ENCODE results near the gene MYH10.

The MYH10 gene

DNA sequence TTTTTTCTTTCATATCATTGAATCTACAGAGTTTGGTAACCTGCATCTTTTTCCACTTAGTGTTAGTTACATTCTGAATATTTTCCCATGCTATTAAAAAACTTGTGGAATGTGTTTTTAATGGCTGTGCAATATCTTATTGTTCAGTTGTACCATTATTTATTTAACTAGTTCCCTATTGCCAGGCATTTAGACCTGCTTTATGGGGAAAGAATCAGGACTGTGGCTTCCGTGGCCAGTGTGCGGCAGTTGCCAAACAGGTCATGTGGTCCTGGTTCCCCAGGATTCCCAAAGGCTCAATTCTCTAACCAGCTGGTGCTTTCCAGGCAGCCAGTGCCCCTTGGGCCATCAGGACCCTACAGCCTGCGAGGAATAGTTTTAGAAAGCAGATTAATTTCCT lies 164.1 kb downstream of the MYH10 start:
- no peaks in the 10 kb centered on the region for H3K27me3 ChIP-seq (ENCODE audit: insufficient read depth, low read length)
- H3K4me1 ChIP-seq (ENCODE audit: insufficient read depth, low read length): no peaks in the 10 kb centered on the region; the same call in 1 of the 2 replicates
- H3K4me3 ChIP-seq (ENCODE audit: low read length): no peak overlapping the region
- no peak overlapping the region for H3K9ac ChIP-seq (ENCODE audit: low read depth, low read length)
- H3K9me3 ChIP-seq (ENCODE audit: insufficient read depth, low read depth, low read length): no peaks in the 10 kb centered on the region
- no peak overlapping the region for H3K27ac ChIP-seq (ENCODE audit: low read length)
- peaks cover 51% of the 10 kb centered on the region for H3K36me3 ChIP-seq (ENCODE audit: insufficient read depth, low read depth, low read length)

DNA sequence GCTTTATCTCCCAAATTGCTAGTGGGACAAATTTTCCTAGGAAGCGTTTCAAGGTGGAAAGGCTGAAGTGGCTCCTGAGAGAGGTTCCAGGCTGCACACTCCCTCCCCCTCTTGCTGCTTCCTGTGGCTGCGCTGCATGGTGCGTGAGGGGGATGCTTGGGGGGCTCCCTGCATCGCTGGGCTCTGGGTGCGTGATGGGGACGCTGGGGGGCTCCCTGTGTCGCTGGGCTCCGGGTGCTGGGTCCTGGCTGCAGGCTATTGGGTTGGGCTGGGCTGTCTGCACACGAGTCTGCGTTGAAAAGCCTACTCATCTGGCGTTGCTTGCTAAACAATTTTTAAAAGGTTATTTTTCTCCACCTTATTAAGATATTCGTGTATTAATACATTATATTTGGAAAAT lies 164.8 kb downstream of the MYH10 start:
- H3K9me3 ChIP-seq (ENCODE audit: insufficient read depth, low read depth, low read length): no peaks in the 10 kb centered on the region
- no peak overlapping the region for H3K27ac ChIP-seq (ENCODE audit: low read length)
- no peaks in the 10 kb centered on the region for H3K27me3 ChIP-seq (ENCODE audit: insufficient read depth, low read length)
- no peaks in the 10 kb centered on the region; the same call in 1 of the 2 replicates for H3K4me1 ChIP-seq (ENCODE audit: insufficient read depth, low read length)
- no peak overlapping the region for H3K4me3 ChIP-seq (ENCODE audit: low read length)
- peaks cover 56% of the 10 kb centered on the region for H3K36me3 ChIP-seq (ENCODE audit: insufficient read depth, low read depth, low read length)
- H3K9ac ChIP-seq (ENCODE audit: low read depth, low read length): no peak overlapping the region

DNA sequence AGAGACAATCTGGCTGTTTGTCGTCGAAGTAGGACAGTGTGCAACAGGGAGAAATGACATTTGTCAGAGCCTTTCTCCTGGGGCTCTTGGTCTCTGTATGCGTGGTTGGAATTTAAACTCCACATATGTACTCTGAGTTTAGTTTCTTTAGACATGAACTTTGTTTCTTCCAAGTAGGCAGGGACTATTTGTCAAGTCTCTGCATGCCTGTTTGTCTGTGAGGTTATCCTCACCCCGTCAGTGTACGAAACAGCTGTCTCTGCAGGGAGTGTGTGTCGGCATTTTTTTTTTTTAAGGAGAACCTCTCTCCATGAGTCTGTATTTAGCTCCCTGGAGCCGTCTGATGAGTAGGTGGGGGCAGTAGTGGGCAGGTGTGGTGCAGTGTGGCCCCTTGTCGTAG lies 165.2 kb downstream of the MYH10 start:
- Histone ChIP-seq H3K27ac (ENCODE audit: low read length) (no peak overlapping the region), H3K36me3 (ENCODE audit: insufficient read depth, low read depth, low read length) (peaks cover 60% of the 10 kb centered on the region), H3K4me1 (ENCODE audit: insufficient read depth, low read length) (no peaks in the 10 kb centered on the region; the same call in 1 of the 2 replicates), H3K27me3 (ENCODE audit: insufficient read depth, low read length) (no peaks in the 10 kb centered on the region), H3K9me3 (ENCODE audit: insufficient read depth, low read depth, low read length) (no peaks in the 10 kb centered on the region), H3K4me3 (ENCODE audit: low read length) (no peak overlapping the region), H3K9ac (ENCODE audit: low read depth, low read length) (no peak overlapping the region)

DNA sequence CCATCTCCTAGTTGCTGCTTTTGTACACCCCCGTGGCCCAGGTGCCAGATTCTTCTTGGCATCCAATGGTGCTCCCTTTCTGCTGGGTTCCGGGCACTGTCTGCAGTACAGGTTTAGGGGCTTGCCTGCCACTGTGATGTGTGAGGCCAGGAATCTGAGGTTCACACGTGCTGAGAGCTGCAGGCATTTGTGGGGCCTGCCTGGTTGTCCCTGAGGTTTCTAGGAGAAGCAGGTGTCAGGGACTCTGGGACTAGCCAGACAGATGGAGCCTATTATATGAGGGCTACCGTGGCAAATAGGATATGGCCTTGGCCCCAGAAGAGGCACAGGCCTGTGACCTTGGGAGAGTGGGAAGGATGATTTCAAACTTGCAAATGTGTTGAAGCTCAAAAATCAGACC lies 165.6 kb downstream of the MYH10 start:
- H3K4me3 ChIP-seq (ENCODE audit: low read length): no peak overlapping the region
- no peaks in the 10 kb centered on the region for H3K9me3 ChIP-seq (ENCODE audit: insufficient read depth, low read depth, low read length)
- no peak overlapping the region for H3K27ac ChIP-seq (ENCODE audit: low read length)
- H3K27me3 ChIP-seq (ENCODE audit: insufficient read depth, low read length): no peaks in the 10 kb centered on the region
- H3K9ac ChIP-seq (ENCODE audit: low read depth, low read length): no peak overlapping the region
- H3K4me1 ChIP-seq (ENCODE audit: insufficient read depth, low read length): no peaks in the 10 kb centered on the region; the same call in 1 of the 2 replicates
- H3K36me3 ChIP-seq (ENCODE audit: insufficient read depth, low read depth, low read length): peaks cover 64% of the 10 kb centered on the region

DNA sequence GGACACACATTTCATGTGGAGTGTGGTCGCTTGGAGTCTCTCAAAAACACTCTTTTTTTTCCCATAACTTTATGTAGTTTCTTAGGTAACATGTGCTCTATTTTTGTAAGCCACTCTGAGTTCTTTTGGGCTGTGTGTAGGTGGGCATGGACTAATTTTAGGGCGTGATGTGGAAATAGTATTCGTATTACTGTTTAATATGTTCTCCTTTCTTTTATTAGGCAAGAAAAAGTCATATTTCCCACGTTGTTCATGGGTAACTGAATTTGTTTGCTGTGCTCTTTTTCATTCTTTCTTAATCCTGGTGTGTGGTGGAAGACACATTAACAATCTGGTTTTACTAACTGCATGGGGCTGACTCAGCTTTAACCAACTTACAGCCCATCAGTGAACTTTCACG lies 167.4 kb downstream of the MYH10 start:
- no peak overlapping the region for H3K9ac ChIP-seq (ENCODE audit: low read depth, low read length)
- H3K27me3 ChIP-seq (ENCODE audit: insufficient read depth, low read length): no peaks in the 10 kb centered on the region
- no peak overlapping the region for H3K4me3 ChIP-seq (ENCODE audit: low read length)
- no peaks in the 10 kb centered on the region for H3K9me3 ChIP-seq (ENCODE audit: insufficient read depth, low read depth, low read length)
- no peaks in the 10 kb centered on the region; the same call in 1 of the 2 replicates for H3K4me1 ChIP-seq (ENCODE audit: insufficient read depth, low read length)
- no peak overlapping the region for H3K27ac ChIP-seq (ENCODE audit: low read length)
- peaks cover 78% of the 10 kb centered on the region for H3K36me3 ChIP-seq (ENCODE audit: insufficient read depth, low read depth, low read length)

DNA sequence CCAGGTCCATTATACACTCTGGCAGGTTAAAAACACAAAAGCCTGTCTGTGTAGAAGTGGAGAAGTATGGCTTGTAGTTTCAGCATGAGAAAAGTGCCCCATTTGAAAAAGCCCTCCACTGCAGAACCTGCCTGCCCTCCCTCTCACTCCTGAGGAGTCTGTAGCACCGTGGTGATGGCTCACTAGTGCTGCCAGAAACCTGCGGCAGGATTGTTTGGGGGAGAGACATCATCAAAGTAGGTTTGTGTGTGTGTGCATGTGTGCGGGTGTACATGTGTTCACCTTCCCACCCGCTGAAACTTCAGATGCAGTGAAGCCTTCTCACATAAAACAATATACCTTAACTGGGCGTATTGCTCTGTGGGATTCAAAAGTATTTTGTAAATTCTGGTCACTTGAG lies 168.0 kb downstream of the MYH10 start:
- H3K36me3 ChIP-seq (ENCODE audit: insufficient read depth, low read depth, low read length): peaks cover 76% of the 10 kb centered on the region
- no peak overlapping the region for H3K9ac ChIP-seq (ENCODE audit: low read depth, low read length)
- H3K9me3 ChIP-seq (ENCODE audit: insufficient read depth, low read depth, low read length): no peaks in the 10 kb centered on the region
- H3K4me1 ChIP-seq (ENCODE audit: insufficient read depth, low read length): no peaks in the 10 kb centered on the region; the same call in 1 of the 2 replicates
- H3K27ac ChIP-seq (ENCODE audit: low read length): no peak overlapping the region
- no peak overlapping the region for H3K4me3 ChIP-seq (ENCODE audit: low read length)
- no peaks in the 10 kb centered on the region for H3K27me3 ChIP-seq (ENCODE audit: insufficient read depth, low read length)

DNA sequence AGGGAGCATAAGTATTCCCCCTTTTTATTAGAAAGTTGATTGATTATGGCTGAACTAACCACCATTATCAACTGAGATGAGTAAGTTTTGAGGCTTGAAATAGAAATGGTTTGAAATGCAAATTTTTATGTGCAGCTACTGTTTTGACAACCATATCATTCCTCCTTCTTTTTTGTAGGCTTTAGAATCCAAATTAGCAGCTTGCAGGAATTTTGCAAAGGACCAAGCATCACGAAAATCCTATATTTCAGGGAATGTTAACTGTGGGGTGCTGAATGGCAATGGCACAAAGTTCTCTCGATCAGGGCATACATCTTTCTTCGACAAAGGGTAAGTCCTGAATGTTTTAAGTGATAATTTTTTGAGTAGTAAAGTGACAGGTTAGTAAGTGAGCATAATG lies 170.7 kb downstream of the MYH10 start:
- Histone ChIP-seq H3K9me3 (ENCODE audit: insufficient read depth, low read depth, low read length) (no peaks in the 10 kb centered on the region), H3K27me3 (ENCODE audit: insufficient read depth, low read length) (no peaks in the 10 kb centered on the region), H3K4me1 (ENCODE audit: insufficient read depth, low read length) (no peaks in the 10 kb centered on the region), H3K9ac (ENCODE audit: low read depth, low read length) (no peak overlapping the region), H3K36me3 (ENCODE audit: insufficient read depth, low read depth, low read length) (peaks cover 84% of the 10 kb centered on the region), H3K4me3 (ENCODE audit: low read length) (no peak overlapping the region), H3K27ac (ENCODE audit: low read length) (no peak overlapping the region)

DNA sequence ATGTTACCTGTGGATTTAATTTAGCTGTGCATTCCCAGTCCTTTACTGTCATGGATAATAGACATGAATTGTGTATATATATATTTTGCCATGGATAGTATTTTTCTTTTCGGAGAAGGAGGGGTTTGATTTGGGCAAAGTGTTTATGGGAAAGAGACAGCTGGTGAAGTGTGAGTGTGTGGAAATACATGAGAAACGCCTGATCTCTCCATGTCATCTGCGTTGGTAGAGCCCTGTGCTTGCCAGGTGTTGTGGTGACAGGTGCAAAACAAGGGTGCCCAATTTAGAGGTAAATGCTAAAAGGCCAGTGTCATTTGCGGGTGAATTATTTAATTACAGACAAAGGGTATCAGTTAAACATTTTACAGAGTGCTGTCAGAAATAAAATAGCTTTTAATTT lies 171.4 kb downstream of the MYH10 start:
- Histone ChIP-seq H3K9me3 (ENCODE audit: insufficient read depth, low read depth, low read length) (no peaks in the 10 kb centered on the region), H3K27me3 (ENCODE audit: insufficient read depth, low read length) (no peaks in the 10 kb centered on the region), H3K4me3 (ENCODE audit: low read length) (no peak overlapping the region), H3K9ac (ENCODE audit: low read depth, low read length) (no peak overlapping the region), H3K27ac (ENCODE audit: low read length) (no peak overlapping the region), H3K36me3 (ENCODE audit: insufficient read depth, low read depth, low read length) (peaks cover 91% of the 10 kb centered on the region), H3K4me1 (ENCODE audit: insufficient read depth, low read length) (no peaks in the 10 kb centered on the region)

DNA sequence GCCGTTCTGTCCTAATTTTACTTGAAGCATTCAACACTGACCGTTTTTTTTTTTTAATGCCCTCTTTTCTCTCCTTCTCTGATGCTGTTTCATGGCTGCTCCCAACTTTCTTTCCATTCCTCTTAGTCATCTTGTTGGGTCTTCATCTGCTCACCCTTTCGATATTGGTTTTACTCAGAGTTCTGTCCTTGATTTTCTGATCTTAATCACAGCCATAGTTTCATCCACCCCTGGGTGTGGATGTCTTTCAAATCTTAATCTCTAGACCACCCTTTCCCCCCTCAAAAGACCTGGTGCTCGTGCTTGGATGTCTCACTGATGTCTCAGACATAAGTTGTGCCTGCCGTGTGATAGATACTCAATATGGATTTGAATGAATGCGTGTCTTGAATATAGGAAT lies 172.4 kb downstream of the MYH10 start:
- no peaks in the 10 kb centered on the region for H3K4me1 ChIP-seq (ENCODE audit: insufficient read depth, low read length)
- no peaks in the 10 kb centered on the region for H3K9me3 ChIP-seq (ENCODE audit: insufficient read depth, low read depth, low read length)
- no peak overlapping the region for H3K4me3 ChIP-seq (ENCODE audit: low read length)
- H3K27ac ChIP-seq (ENCODE audit: low read length): no peak overlapping the region
- H3K27me3 ChIP-seq (ENCODE audit: insufficient read depth, low read length): no peaks in the 10 kb centered on the region
- H3K9ac ChIP-seq (ENCODE audit: low read depth, low read length): no peak overlapping the region
- peaks cover 90% of the 10 kb centered on the region for H3K36me3 ChIP-seq (ENCODE audit: insufficient read depth, low read depth, low read length)

DNA sequence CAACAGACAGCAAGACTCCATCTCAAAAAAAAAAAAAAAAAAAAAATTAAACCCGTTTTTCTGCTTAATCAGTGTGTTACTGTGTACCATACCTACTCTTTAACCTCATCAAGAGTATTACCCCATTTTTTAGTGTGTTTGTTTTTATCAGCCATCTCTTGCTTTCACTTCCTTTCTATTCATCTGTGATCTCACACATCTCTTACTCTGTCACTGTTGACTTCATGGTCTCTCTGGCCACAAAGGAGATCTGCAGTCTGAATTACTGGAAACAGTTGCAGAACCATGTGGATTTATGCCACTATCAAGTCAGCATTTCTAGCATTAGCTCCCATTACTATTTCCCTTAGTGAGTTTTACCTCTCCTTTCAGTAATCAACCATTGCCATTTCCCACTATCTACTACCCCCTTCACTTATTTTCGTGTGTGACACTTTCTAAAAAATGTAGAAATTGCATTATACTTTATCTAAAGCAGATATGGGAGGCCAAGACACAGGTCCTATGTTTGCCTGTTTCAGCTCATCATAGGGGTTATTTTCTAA lies 174.8 kb downstream of the MYH10 start:
- H3K36me3 ChIP-seq (ENCODE audit: insufficient read depth, low read depth, low read length): peaks cover 86% of the 10 kb centered on the region

DNA sequence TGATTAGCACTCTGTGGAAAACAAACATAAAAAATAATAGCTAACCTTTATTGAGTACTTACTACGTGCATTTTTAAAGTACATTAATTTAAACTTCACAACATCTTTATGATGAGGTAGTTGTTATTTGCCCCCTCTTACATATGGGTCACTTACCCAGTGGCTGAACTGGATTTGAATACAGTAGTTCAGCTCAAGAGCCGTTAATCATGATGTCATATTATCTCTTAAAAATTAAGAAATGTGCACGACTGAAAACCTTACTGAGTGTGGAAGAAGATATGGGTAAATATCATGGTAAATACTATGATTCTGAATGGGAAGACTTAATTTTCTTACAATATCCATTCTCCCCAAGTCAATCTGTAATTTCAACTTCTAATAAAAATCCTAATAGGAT lies 177.2 kb downstream of the MYH10 start:
- H3K9me3 ChIP-seq (ENCODE audit: insufficient read depth, low read depth, low read length): no peaks in the 10 kb centered on the region
- H3K27me3 ChIP-seq (ENCODE audit: insufficient read depth, low read length): no peaks in the 10 kb centered on the region
- H3K36me3 ChIP-seq (ENCODE audit: insufficient read depth, low read depth, low read length): peaks cover 82% of the 10 kb centered on the region
- no peak overlapping the region for H3K9ac ChIP-seq (ENCODE audit: low read depth, low read length)
- no peak overlapping the region for H3K4me3 ChIP-seq (ENCODE audit: low read length)
- no peak overlapping the region for H3K27ac ChIP-seq (ENCODE audit: low read length)
- H3K4me1 ChIP-seq (ENCODE audit: insufficient read depth, low read length): no peaks in the 10 kb centered on the region

More for the DNA sequence above, 174.8 kb downstream of the MYH10 start:
- Histone ChIP-seq H3K27ac (ENCODE audit: low read length) (no peak overlapping the region), H3K27me3 (ENCODE audit: insufficient read depth, low read length) (no peaks in the 10 kb centered on the region), H3K9ac (ENCODE audit: low read depth, low read length) (no peak overlapping the region), H3K4me1 (ENCODE audit: insufficient read depth, low read length) (no peaks in the 10 kb centered on the region), H3K4me3 (ENCODE audit: low read length) (no peak overlapping the region), H3K9me3 (ENCODE audit: insufficient read depth, low read depth, low read length) (no peaks in the 10 kb centered on the region)

DNA sequence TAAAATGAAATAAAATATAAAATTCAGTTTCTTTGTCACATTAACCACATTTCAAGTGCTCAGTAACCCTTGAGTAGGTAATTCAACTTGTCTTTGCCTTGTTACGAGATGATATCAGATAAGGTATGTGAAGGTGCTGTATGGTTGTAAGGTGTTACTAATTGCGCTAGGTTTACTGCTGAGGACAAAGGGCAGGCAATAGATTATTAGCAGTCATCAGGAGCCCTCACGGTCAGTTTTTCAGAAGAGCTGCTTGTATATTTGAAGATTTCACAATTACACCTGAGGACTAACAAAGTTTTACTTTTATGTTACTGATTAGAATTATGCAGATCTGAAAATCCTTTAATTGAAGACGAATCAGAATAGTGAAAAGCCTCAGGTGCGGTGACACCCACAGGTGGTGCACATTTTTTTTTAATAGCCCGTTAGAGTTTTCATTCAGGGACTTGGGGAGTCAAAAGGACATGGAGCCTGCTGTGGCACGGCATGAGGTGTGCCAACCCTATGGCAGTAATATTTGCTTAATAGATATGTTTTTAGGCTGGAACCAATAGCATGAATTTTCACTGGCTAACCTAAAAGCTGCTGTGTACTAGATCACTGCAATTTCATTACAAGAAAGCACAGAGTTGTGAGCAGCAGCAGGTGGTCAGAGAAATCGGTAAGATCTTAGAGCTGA lies 178.5 kb downstream of the MYH10 start:
- Histone ChIP-seq H3K27me3 (ENCODE audit: insufficient read depth, low read length) (no peaks in the 10 kb centered on the region), H3K36me3 (ENCODE audit: insufficient read depth, low read depth, low read length) (peaks cover 76% of the 10 kb centered on the region)

More for the DNA sequence above, 178.5 kb downstream of the MYH10 start:
- no peak overlapping the region for H3K9ac ChIP-seq (ENCODE audit: low read depth, low read length)
- no peak overlapping the region for H3K27ac ChIP-seq (ENCODE audit: low read length)
- H3K4me3 ChIP-seq (ENCODE audit: low read length): no peak overlapping the region
- no peaks in the 10 kb centered on the region for H3K9me3 ChIP-seq (ENCODE audit: insufficient read depth, low read depth, low read length)
- no peaks in the 10 kb centered on the region for H3K4me1 ChIP-seq (ENCODE audit: insufficient read depth, low read length)
